Endothelial cell of umbilical vein (primary cell): ENCODE results near the gene SGSH. TPM values are rescaled to one million over a fixed set of nuclear protein-coding genes. Genes with fewer than 3 reads are reported as not detected.

ENCODE experiments used
- BruUV-seq: library from RNA; stranded (reverse); fragments of 400-500 nt; replicated peaks from 2 replicates; lab custom pipeline; 2021; lab: Mats Ljungman, UMichigan
- CTCF ChIA-PET: fragments of 300-600, 350-600 bp; sonication (Branson Sonifier 250); formaldehyde crosslinking; loops from one replicate; lab custom pipeline; 2021; ENCODE audit warnings: antibody characterized with exemption, inconsistent platforms; lab: Charles Lee
- POLR2A ChIA-PET: fragments of 300-600, 350-600 bp; sonication (Branson Sonifier 250); formaldehyde crosslinking; loops from one replicate; lab custom pipeline; 2021; ENCODE audit warnings: antibody characterized with exemption, inconsistent platforms; lab: Charles Lee
- DNase-seq: peaks from one replicate; pipeline ENCODE4 v3.0.0-alpha.2; 2011; ENCODE audit warnings: low read depth, low spot score
- FAIRE-seq: peaks from 2 replicates; lab custom pipeline; 2011; peaks lifted over from hg19 to GRCh38; lab: Jason Lieb, UNC
- H2AFZ ChIP-seq: 2 replicates; pipeline ENCODE4 v1.6.0; 2012; ENCODE audit warnings: low read depth, low read length, control low read depth, inconsistent platforms
- H3K27ac ChIP-seq: 2 replicates; pipeline ENCODE4 v1.5.1; 2011; ENCODE audit warnings: low read depth, mild to moderate bottlenecking, control low read depth, low read length, moderate library complexity; ENCODE audit not compliant: insufficient read depth
- H3K27me3 ChIP-seq, 2 experiments: 2 replicates each; pipeline versions ENCODE4 v1.6.0 to v1.6.1; 2011; ENCODE audit warnings: low read length in 2 of 2, mixed read lengths in 1 of 2; ENCODE audit not compliant: control insufficient read depth in 2 of 2, insufficient read depth in 2 of 2
- H3K36me3 ChIP-seq, 2 experiments: 2 replicates in 1 of 2; 3 replicates in 1 of 2; pipeline ENCODE4 v1.5.1; 2011; ENCODE audit warnings: low read length in 2 of 2, mild to moderate bottlenecking in 1 of 2, moderate library complexity in 1 of 2; ENCODE audit not compliant: control insufficient read depth in 2 of 2, insufficient read depth in 2 of 2; ENCODE audit errors: extremely low read depth in 1 of 2
- H3K4me1 ChIP-seq: 3 replicates; pipeline ENCODE4 v1.5.1; 2011; ENCODE audit warnings: mild to moderate bottlenecking, low read length; ENCODE audit not compliant: control insufficient read depth, insufficient read depth; ENCODE audit errors: extremely low read depth
- H3K4me2 ChIP-seq: 2 replicates; pipeline ENCODE4 v1.6.1; 2011; ENCODE audit warnings: low read length, control low read depth, mixed read lengths; ENCODE audit not compliant: insufficient read depth
- H3K4me3 ChIP-seq, 3 experiments: fragments of 200-600 bp in 1 of 3; sonication (generic), shearing (Covaris generic) in 1 of 3; replicated peaks in 1 of 3; 2 replicates each; pipeline ENCODE4 v1.5.1; 2011 to 2016; ENCODE audit warnings: control low read depth in 3 of 3, low read length in 3 of 3, mild to moderate bottlenecking in 2 of 3, inconsistent platforms in 1 of 3, low read depth in 1 of 3, moderate library complexity in 1 of 3; ENCODE audit not compliant: insufficient read depth in 1 of 3
- H3K79me2 ChIP-seq: 2 replicates; pipeline ENCODE4 v1.6.0; 2012; ENCODE audit warnings: low read length, inconsistent platforms; ENCODE audit not compliant: control insufficient read depth, insufficient read depth
- H3K9ac ChIP-seq: replicated peaks from 2 replicates; pipeline ENCODE3; 2011; ENCODE audit warnings: low read length, control low read depth; ENCODE audit not compliant: insufficient read depth; ENCODE audit errors: extremely low read depth
- H3K9me1 ChIP-seq: replicated peaks from 3 replicates; pipeline ENCODE4 v1.6.0; 2011; ENCODE audit warnings: mild to moderate bottlenecking, low read length; ENCODE audit not compliant: control insufficient read depth, insufficient read depth; ENCODE audit errors: extremely low read depth
- H3K9me3 ChIP-seq: replicated peaks from 2 replicates; pipeline ENCODE4 v1.5.1; 2012; ENCODE audit warnings: low read length, inconsistent platforms; ENCODE audit not compliant: control insufficient read depth, insufficient read depth
- H4K20me1 ChIP-seq: replicated peaks from 2 replicates; pipeline ENCODE3; 2011; ENCODE audit warnings: mild to moderate bottlenecking, low read length; ENCODE audit not compliant: control insufficient read depth, insufficient read depth; ENCODE audit errors: extremely low read depth
- EZH2 ChIP-seq: IDR thresholded peaks from 2 replicates; pipeline ENCODE4 v1.6.1; 2012; ENCODE audit warnings: borderline replicate concordance, low read depth, mild to moderate bottlenecking, moderate library complexity, low read length, inconsistent platforms; ENCODE audit not compliant: severe bottlenecking
- GATA2 ChIP-seq: IDR thresholded peaks from 2 replicates; pipeline ENCODE4 v1.7.0; 2011; ENCODE audit warnings: low read depth, mild to moderate bottlenecking, moderate library complexity, mixed read lengths, low read length; ENCODE audit not compliant: insufficient read length, insufficient read depth
- JUN ChIP-seq: IDR thresholded peaks from 2 replicates; pipeline ENCODE4 v1.6.1; 2011; ENCODE audit warnings: borderline replicate concordance, low read depth; ENCODE audit not compliant: insufficient read length, insufficient read depth
- MYC ChIP-seq: IDR thresholded peaks from one replicate; pipeline ENCODE4 v1.6.1; 2011; ENCODE audit warnings: mild to moderate bottlenecking, low read depth, low read length
- POLR2A ChIP-seq: IDR thresholded peaks from 2 replicates; pipeline ENCODE4 v1.6.1; 2012; ENCODE audit warnings: low read depth, mild to moderate bottlenecking, control low read depth, low read length
- POLR2AphosphoS5 ChIP-seq: IDR thresholded peaks from 2 replicates; pipeline ENCODE4 v1.6.1; 2012; ENCODE audit warnings: low read depth, mild to moderate bottlenecking, control low read depth, low read length, moderate library complexity; ENCODE audit not compliant: insufficient read depth
- dilution Hi-C: fragments of 300-500 bp; cut with MboI; formaldehyde crosslinking; loops from one replicate; pipeline ENCODE4 v1.15.0; 2019; ENCODE audit warnings: low sequenced_read_pairs; ENCODE audit not compliant: extremely low pct_ligation_motif_present
- intact Hi-C: fragments of 100-400 bp; cut with micrococcal nuclease; formaldehyde crosslinking; loops from one replicate; pipeline ENCODE4 v1.10.0; 2022
- polyA plus RNA-seq, 4 experiments: library from polyadenylated mRNA; depleted of rRNA in 3 of 4; stranded (reverse) in 3 of 4; unstranded in 1 of 4; fragments of >200 nt; gene quantifications; 2 replicates each; pipeline versions ENCODE4 v1.2.1 to v1.2.3, GENCODE V29; 2011 to 2012; ENCODE audit warnings: missing spikeins in 1 of 4
- total RNA-seq: library from RNA; stranded (reverse); gene quantifications from 2 replicates; pipeline ENCODE4 v1.2.3, GENCODE V29; 2021
- TF ChIP-seq, protein P1 (sequence below), 2 donors: IDR thresholded peaks; 1 replicate in 1 of 2; 2 replicates in 1 of 2; pipeline ENCODE4 v1.5.1; 2011; ENCODE audit warnings: low read length in 2 of 2, mild to moderate bottlenecking in 2 of 2, moderate library complexity in 2 of 2, control low read depth in 1 of 2, inconsistent platforms in 1 of 2, low read depth in 1 of 2; ENCODE audit not compliant: insufficient read depth in 1 of 2; ENCODE audit errors: extremely low read depth in 1 of 2
- TF ChIP-seq, protein P2 (sequence below): IDR thresholded peaks from 2 replicates; pipeline ENCODE4 v1.6.1; 2011; ENCODE audit not compliant: insufficient read depth, insufficient read length

The SGSH gene
- total and polyA plus RNA-seq, 2 donors (not counting 3 experiments of a cell fraction or from before 2014, with no cell fraction given), result 81.4 to 217 TPM

DNA sequence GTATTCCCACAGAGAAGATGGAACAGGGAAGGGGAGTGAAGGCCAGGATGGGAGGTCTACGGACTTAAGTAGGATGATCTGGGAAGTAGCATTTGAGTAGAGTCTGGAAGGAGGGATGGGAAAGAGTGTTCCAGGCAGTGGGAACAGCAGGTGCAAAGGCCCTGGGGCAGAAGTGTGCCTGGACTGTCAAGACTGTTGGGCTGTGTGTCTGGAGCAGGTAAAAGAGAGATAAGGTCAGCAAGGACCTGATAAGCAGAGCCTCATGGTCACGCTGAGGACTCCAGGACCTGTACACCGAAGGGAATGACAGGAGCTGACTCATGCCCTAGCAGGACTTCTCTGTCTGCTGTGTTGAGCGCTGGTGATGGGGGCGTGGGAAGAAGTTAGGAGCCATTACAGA, 51.0 kb downstream of the SGSH start:
- no peaks in the 10 kb centered on the region for H3K79me2 ChIP-seq
- H3K27ac ChIP-seq, result no peak overlapping the region
- FAIRE-seq (no peak), DNase-seq (no peak)
- CTCF ChIA-PET, result interaction anchor here (1.2 kb wide), 1 partner anchor 12 kb away, joined by 3 read pairs; no protein-coding TSS in a partner anchor
- no TSS peak for BruUV-seq
- H3K4me1 ChIP-seq, result no peaks in the 10 kb centered on the region
- H3K4me2 ChIP-seq, result no peak overlapping the region
- H3K9me3 ChIP-seq, result no peaks in the 10 kb centered on the region
- intact Hi-C loops, result no loop called here
- no peaks in the 10 kb centered on the region for H4K20me1 ChIP-seq
- dilution Hi-C loops, result no loop called here
- H3K9me1 ChIP-seq, result no peaks in the 10 kb centered on the region
- no peak for TF ChIP-seq MYC
- no peak for TF ChIP-seq POLR2AphosphoS5
- TF ChIP-seq, protein P1, sequence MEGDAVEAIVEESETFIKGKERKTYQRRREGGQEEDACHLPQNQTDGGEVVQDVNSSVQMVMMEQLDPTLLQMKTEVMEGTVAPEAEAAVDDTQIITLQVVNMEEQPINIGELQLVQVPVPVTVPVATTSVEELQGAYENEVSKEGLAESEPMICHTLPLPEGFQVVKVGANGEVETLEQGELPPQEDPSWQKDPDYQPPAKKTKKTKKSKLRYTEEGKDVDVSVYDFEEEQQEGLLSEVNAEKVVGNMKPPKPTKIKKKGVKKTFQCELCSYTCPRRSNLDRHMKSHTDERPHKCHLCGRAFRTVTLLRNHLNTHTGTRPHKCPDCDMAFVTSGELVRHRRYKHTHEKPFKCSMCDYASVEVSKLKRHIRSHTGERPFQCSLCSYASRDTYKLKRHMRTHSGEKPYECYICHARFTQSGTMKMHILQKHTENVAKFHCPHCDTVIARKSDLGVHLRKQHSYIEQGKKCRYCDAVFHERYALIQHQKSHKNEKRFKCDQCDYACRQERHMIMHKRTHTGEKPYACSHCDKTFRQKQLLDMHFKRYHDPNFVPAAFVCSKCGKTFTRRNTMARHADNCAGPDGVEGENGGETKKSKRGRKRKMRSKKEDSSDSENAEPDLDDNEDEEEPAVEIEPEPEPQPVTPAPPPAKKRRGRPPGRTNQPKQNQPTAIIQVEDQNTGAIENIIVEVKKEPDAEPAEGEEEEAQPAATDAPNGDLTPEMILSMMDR (IDR thresholded peaks at IDR 0.05; ENCODE audit: extremely low read depth in 1 of 2, insufficient read depth in 1 of 2, low read depth in 1 of 2, low read length in 2 of 2), result no peak
- TF ChIP-seq JUN, result no peak
- TF ChIP-seq POLR2A, result no peak
- no peak for TF ChIP-seq EZH2
- TF ChIP-seq GATA2, result no peak
- TF ChIP-seq, protein P2, sequence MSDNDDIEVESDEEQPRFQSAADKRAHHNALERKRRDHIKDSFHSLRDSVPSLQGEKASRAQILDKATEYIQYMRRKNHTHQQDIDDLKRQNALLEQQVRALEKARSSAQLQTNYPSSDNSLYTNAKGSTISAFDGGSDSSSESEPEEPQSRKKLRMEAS, result no peak
- no peak overlapping the region for H3K4me3 ChIP-seq
- no peaks in the 10 kb centered on the region for H3K36me3 ChIP-seq
- POLR2A ChIA-PET, result no interaction called here
- no peak overlapping the region for H3K9ac ChIP-seq
- peaks cover 0 to 4% of the 10 kb centered on the region in 2 experiments for H3K27me3 ChIP-seq
- no peak overlapping the region for H2AFZ ChIP-seq
